MCF 10A (cell line): ENCODE data around the gene ANO2. TPM values are rescaled to one million over a fixed set of nuclear protein-coding genes. Genes with fewer than 3 reads are reported as not detected.

ENCODE experiments used
- BruUV-seq: library from RNA; stranded (reverse); fragments of 400-500 nt; replicated peaks from 2 replicates; lab custom pipeline; 2021; lab: Mats Ljungman, UMichigan
- CTCF ChIA-PET: fragments of 300-600 bp; sonication (Branson Sonifier 250); formaldehyde crosslinking; extraction: SDS; loops from one replicate; lab custom pipeline; 2021; ENCODE audit warnings: antibody characterized with exemption, inconsistent platforms; lab: Yijun Ruan, JAX
- POLR2A ChIA-PET: fragments of 300-600, 350-650 bp; sonication (Branson Sonifier 250); formaldehyde crosslinking; extraction: SDS; loops from one replicate; lab custom pipeline; 2020; ENCODE audit warnings: antibody characterized with exemption, inconsistent platforms; lab: Yijun Ruan, JAX
- DNase-seq: peaks from one replicate; pipeline ENCODE4 v3.0.0-alpha.2; 2018; ENCODE audit not compliant: unreplicated experiment
- H3K27ac Mint-ChIP-seq: one replicate; pipeline ENCODE4 v1.8.0; 2022; ENCODE audit warnings: mild to moderate bottlenecking, low read depth, mixed read lengths; ENCODE audit not compliant: unreplicated experiment
- H3K27me3 Mint-ChIP-seq: one replicate; pipeline ENCODE4 v1.8.0; 2022; ENCODE audit warnings: mixed read lengths; ENCODE audit not compliant: insufficient read depth, unreplicated experiment
- H3K36me3 Mint-ChIP-seq: one replicate; pipeline ENCODE4 v1.8.0; 2022; ENCODE audit warnings: mild to moderate bottlenecking, moderate library complexity, mixed read lengths; ENCODE audit not compliant: insufficient read depth, unreplicated experiment
- H3K4me1 Mint-ChIP-seq: one replicate; pipeline ENCODE4 v1.8.0; 2022; ENCODE audit warnings: mixed read lengths; ENCODE audit not compliant: insufficient read depth, unreplicated experiment
- H3K4me3 Mint-ChIP-seq: one replicate; pipeline ENCODE4 v1.8.0; 2022; ENCODE audit warnings: mild to moderate bottlenecking, moderate library complexity, mixed read lengths; ENCODE audit not compliant: unreplicated experiment
- H3K9me3 Mint-ChIP-seq: one replicate; pipeline ENCODE4 v1.8.0; 2022; ENCODE audit warnings: mixed read lengths; ENCODE audit not compliant: unreplicated experiment
- intact Hi-C: fragments of 100-400 bp; cut with micrococcal nuclease; formaldehyde crosslinking; loops from 2 replicates; pipeline ENCODE4 v1.14.1; 2022
- total RNA-seq: library from RNA; stranded (reverse); gene quantifications from 2 replicates; pipeline ENCODE4 v1.2.3, GENCODE V29; 2022
- TF ChIP-seq, protein P1 (sequence below): fragments of 200-600 bp; IDR thresholded peaks from one replicate; pipeline ENCODE4 v1.8.0; 2022; ENCODE audit warnings: antibody characterized with exemption, mild to moderate bottlenecking; ENCODE audit not compliant: unreplicated experiment

The ANO2 gene
- total RNA-seq, 1 experiment from 2014 or later: not detected

DNA sequence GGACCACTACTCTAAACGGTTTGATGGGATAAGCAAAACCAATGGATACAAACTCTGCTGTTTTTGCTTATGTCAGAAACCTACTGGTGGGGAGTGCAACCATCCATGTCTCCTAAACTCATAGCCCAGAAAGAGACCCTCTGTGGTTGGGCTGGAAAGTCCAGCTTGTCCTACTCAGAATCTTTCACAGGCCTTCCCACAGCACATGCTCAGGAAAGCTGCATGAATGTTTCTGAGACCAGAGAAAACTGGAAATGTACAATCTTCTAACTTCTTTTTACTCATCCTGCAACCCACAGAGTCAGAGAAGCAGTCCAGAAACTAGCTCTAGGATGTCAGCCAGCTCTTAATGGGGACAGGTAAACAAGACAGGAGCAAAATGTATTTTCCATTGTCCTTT is 73.3 kb downstream of the ANO2 start:
- no peak for DNase-seq
- no TSS peak for BruUV-seq
- POLR2A ChIA-PET: no interaction called here
- no peaks in the 10 kb centered on the region for H3K36me3 Mint-ChIP-seq
- intact Hi-C loops: loop anchor here (2.0 kb wide), 1 partner anchor 127 kb away; no protein-coding TSS in a partner anchor
- H3K4me3 Mint-ChIP-seq: no peak overlapping the region
- CTCF ChIA-PET: interaction anchor here (0.6 to 1.2 kb wide), 2 partner anchors 127 to 366 kb away, joined by 4 to 5 read pairs; no protein-coding TSS in a partner anchor
- TF ChIP-seq, protein P1, sequence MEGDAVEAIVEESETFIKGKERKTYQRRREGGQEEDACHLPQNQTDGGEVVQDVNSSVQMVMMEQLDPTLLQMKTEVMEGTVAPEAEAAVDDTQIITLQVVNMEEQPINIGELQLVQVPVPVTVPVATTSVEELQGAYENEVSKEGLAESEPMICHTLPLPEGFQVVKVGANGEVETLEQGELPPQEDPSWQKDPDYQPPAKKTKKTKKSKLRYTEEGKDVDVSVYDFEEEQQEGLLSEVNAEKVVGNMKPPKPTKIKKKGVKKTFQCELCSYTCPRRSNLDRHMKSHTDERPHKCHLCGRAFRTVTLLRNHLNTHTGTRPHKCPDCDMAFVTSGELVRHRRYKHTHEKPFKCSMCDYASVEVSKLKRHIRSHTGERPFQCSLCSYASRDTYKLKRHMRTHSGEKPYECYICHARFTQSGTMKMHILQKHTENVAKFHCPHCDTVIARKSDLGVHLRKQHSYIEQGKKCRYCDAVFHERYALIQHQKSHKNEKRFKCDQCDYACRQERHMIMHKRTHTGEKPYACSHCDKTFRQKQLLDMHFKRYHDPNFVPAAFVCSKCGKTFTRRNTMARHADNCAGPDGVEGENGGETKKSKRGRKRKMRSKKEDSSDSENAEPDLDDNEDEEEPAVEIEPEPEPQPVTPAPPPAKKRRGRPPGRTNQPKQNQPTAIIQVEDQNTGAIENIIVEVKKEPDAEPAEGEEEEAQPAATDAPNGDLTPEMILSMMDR: no peak
- H3K27ac Mint-ChIP-seq: no peak overlapping the region
- no peaks in the 10 kb centered on the region for H3K4me1 Mint-ChIP-seq
- no peaks in the 10 kb centered on the region for H3K27me3 Mint-ChIP-seq
- peaks cover 15% of the 10 kb centered on the region for H3K9me3 Mint-ChIP-seq

DNA sequence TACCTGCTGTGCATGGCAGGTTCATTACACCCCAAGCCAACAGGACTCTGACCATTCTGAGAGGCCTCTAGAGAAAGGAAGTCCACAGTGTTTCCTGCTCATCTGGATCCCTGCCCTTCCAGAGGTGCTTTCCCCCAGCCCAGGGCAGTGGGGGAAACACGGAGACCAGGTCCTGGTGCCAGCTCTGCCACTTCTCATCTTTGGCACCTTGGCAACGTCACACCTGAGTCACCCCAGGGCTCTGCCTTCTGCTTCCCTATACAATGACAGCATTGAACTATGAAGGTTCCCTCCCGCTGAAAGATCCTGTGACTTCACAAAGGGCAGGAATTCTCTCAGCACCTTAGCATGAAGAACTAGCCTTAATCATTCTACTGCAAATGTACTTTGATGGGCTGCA is 74.9 kb downstream of the ANO2 start:
- no peaks in the 10 kb centered on the region for H3K36me3 Mint-ChIP-seq
- BruUV-seq: no TSS peak
- POLR2A ChIA-PET: no interaction called here

DNA sequence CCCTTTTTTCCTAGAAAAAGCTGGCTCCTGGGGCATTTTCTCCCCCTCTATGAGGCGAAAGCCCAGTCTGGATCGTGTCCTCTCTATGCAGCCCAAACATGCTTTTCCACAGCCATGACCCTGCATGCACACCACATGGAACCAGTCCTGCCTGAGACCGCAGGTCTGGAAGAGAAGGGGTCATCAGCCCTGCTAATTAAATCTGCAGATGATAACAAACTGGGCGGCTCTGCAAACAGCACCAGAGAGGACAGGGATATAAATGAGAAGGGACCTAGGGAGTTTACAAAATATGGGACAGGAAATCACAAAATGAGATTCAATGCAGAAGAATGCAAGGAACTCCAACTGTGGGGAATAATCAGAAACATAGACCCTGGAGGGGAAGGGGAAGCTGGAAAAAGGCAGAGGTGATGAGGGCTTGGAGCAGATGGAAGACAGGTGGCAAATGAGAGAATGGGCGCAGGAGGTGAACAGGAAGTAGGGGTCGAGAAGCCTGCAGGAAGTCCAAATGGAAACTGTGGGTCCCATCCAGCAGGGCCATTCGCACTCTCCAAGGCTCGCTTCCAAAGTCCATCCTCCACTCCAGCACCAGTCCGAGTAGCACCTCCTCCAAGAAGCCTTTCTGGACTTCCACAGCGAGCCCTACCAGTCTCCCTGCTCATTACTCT is 76.3 kb downstream of the ANO2 start:
- H3K4me1 Mint-ChIP-seq: no peaks in the 10 kb centered on the region
- ChIA-PET POLR2A (no interaction called here), CTCF (interaction anchor here (0.6 kb wide), 2 partner anchors 105 to 141 kb away, joined by 3 to 4 read pairs; no protein-coding TSS in a partner anchor)
- DNase-seq: no peak
- H3K36me3 Mint-ChIP-seq: no peaks in the 10 kb centered on the region
- intact Hi-C loops: no loop called here
- no TSS peak for BruUV-seq
- H3K9me3 Mint-ChIP-seq: peaks cover 7% of the 10 kb centered on the region
- no peak overlapping the region for H3K27ac Mint-ChIP-seq
- TF ChIP-seq, protein P1: no peak
- no peak overlapping the region for H3K4me3 Mint-ChIP-seq
- H3K27me3 Mint-ChIP-seq: no peaks in the 10 kb centered on the region

More for the DNA sequence above, 74.9 kb downstream of the ANO2 start:
- TF ChIP-seq, protein P1: no peak
- Mint-ChIP-seq H3K27ac (no peak overlapping the region), H3K9me3 (peaks cover 7% of the 10 kb centered on the region), H3K27me3 (no peaks in the 10 kb centered on the region), H3K4me1 (no peaks in the 10 kb centered on the region), H3K4me3 (no peak overlapping the region)
- DNase-seq: no peak
- intact Hi-C loops: no loop called here
- CTCF ChIA-PET: no interaction called here

DNA sequence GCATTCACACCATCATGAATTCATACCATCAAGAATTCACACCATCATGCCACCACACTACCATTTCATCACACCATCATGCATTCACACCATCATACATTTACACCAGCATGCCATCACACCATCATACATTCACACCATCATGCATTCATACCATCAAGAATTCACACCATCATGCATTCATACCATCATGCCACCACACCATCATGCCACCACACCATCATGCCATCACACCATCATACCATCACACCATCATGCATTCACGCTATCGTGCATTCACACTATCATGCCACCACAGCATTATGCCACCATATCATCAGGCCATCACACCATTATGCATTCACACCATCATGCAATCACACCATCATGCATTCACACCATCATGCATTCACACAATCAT is 79.7 kb downstream of the ANO2 start:
- H3K4me1 Mint-ChIP-seq: no peaks in the 10 kb centered on the region
- intact Hi-C loops: no loop called here
- H3K27ac Mint-ChIP-seq: no peak overlapping the region
- H3K9me3 Mint-ChIP-seq: no peaks in the 10 kb centered on the region
- no peaks in the 10 kb centered on the region for H3K27me3 Mint-ChIP-seq
- no peaks in the 10 kb centered on the region for H3K36me3 Mint-ChIP-seq
- DNase-seq: no peak
- H3K4me3 Mint-ChIP-seq: no peak overlapping the region
- CTCF ChIA-PET: no interaction called here
- POLR2A ChIA-PET: no interaction called here
- BruUV-seq: no TSS peak
- TF ChIP-seq, protein P1: no peak
